T-helper 2 cell treated with Interferon-gamma antibody and Interleukin-4, amounts not matched to agents 5 μg/mL and 100 μg/mL, for 36 hours (primary cell): Measurements from ENCODE around the gene DLG5.

ENCODE experiments used
- DNase-seq: peaks from one replicate; pipeline ENCODE4 v3.0.0; 2021; ENCODE audit warnings: low spot score
- H3K27ac Mint-ChIP-seq: one replicate; pipeline ENCODE4 v1.8.0; 2021; ENCODE audit warnings: mild to moderate bottlenecking, mixed read lengths
- H3K27me3 Mint-ChIP-seq: one replicate; pipeline ENCODE4 v1.8.0; 2021; ENCODE audit warnings: low read depth, mixed read lengths
- H3K36me3 Mint-ChIP-seq: one replicate; pipeline ENCODE4 v1.8.0; 2021; ENCODE audit warnings: low read depth, mixed read lengths
- H3K4me1 Mint-ChIP-seq: one replicate; pipeline ENCODE4 v1.8.0; 2021; ENCODE audit warnings: low read depth, mixed read lengths
- H3K4me3 Mint-ChIP-seq: one replicate; pipeline ENCODE4 v1.8.0; 2022; ENCODE audit warnings: mild to moderate bottlenecking, moderate library complexity, mixed read lengths
- H3K9me3 Mint-ChIP-seq: one replicate; pipeline ENCODE4 v1.8.0; 2021; ENCODE audit warnings: mixed read lengths

Gene DLG5

DNA sequence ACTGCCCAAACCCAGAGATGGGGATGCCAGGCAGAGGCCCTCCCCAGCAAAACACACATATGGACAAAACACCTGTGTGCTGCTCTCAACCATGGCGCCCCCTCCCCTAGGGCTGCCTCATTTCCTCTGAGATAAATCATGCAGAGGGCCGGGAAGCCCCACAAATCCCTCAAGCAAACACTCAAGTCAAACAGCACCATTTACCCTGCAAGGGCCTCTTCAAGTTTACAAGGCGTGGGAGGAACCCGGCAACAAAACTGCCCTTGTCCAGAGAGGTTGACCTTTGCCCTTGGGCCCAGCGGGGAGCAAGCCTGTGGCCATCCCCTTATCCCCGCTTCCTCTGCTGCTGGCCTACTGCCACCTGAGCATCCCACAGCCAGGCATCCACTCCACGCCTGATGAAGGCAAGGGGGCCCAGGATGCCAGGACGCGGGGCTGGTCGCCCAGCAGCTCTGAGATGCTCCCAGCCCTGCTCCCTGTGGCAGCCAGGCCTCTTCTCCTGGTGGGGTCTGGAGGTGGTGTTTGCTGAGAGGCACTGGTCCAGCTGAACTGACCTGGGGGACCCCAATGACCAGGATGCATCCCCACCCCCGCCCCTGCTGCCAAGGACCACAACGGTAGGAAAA is 77.4 kb downstream of the DLG5 start:
- peaks cover 5% of the 10 kb centered on the region for H3K4me1 Mint-ChIP-seq
- H3K36me3 Mint-ChIP-seq, result no peaks in the 10 kb centered on the region
- H3K4me3 Mint-ChIP-seq, result no peak overlapping the region
- no peak overlapping the region for H3K27ac Mint-ChIP-seq
- no peak for DNase-seq
- no peaks in the 10 kb centered on the region for H3K9me3 Mint-ChIP-seq
- H3K27me3 Mint-ChIP-seq, result no peaks in the 10 kb centered on the region

DNA sequence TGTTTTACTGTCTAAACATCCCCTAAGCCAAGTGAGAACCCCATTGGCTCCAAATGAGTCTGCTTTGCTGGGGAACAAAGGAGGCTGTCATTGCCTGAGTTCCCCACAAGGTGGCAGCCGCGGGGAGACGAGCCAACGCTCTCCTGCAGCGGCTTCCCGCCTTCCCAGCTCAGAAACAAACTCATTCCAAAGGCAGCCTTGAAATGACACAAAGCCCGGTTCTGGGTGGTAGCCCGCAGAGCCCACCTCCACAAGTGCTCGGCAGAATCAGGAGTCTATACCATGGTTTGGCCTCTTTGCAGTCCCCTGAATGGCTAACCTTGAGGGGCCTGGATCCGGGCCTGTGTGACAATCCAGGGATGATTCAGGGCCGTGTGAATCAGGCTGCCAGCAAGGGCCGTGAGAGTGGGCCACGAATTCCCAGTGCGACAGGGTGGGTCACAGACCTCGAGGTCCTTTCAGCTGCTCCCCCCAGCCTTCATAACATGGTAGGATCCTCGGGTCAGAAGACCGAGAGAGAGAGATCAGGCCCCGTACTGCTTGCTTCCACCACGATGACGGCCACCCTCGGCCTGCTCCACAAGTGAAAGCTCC is 79.7 kb downstream of the DLG5 start:
- H3K4me3 Mint-ChIP-seq, result no peak overlapping the region
- no peak overlapping the region for H3K27ac Mint-ChIP-seq
- H3K4me1 Mint-ChIP-seq, result peaks cover 5% of the 10 kb centered on the region
- DNase-seq, result peak; percentile 43
- no peaks in the 10 kb centered on the region for H3K27me3 Mint-ChIP-seq
- H3K36me3 Mint-ChIP-seq, result no peaks in the 10 kb centered on the region
- H3K9me3 Mint-ChIP-seq, result no peaks in the 10 kb centered on the region

- H3K4me3 Mint-ChIP-seq, result no peak overlapping the region
These were observed 81.1 kb downstream of the DLG5 start for GRCh38 chr10:77845451-77845850.

GRCh38 chr10:77844713-77845445 is 81.7 kb downstream of the DLG5 start:
- H3K27ac Mint-ChIP-seq, result no peak overlapping the region

More at GRCh38 chr10:77845451-77845850, 81.1 kb downstream of the DLG5 start:
- Mint-ChIP-seq H3K9me3 (no peaks in the 10 kb centered on the region), H3K4me1 (peaks cover 5% of the 10 kb centered on the region), H3K27me3 (no peaks in the 10 kb centered on the region), H3K27ac (no peak overlapping the region), H3K36me3 (no peaks in the 10 kb centered on the region)
- no peak for DNase-seq

GRCh38 chr10:77844177-77844576 is 82.4 kb downstream of the DLG5 start:
- Mint-ChIP-seq H3K27ac (no peak overlapping the region), H3K9me3 (no peaks in the 10 kb centered on the region)
- DNase-seq, result no peak

More at GRCh38 chr10:77844713-77845445, 81.7 kb downstream of the DLG5 start:
- DNase-seq, result no peak
- Mint-ChIP-seq H3K4me3 (no peak overlapping the region), H3K27me3 (no peaks in the 10 kb centered on the region), H3K9me3 (no peaks in the 10 kb centered on the region), H3K4me1 (peaks cover 5% of the 10 kb centered on the region), H3K36me3 (no peaks in the 10 kb centered on the region)

DNA sequence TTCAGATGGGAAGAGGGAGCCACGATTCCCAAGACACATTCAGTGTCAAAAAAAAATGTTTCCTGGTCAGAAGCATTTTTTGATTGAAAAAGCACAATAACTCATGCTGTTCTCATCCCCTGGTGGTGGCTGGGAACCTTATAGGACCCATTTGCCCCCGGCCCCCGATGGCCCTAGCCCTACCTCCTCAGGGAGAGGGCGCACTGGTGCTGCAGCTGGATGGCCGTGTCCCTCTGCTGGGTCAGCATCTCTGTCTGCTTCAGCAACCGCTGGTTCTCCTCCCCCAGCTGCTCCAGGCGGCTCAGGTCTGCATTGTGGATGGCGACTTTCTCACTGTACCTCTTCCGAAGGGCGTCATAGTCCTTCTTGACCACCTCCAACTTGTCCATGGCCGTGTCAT is 83.3 kb downstream of the DLG5 start:
- H3K27me3 Mint-ChIP-seq, result no peaks in the 10 kb centered on the region
- H3K27ac Mint-ChIP-seq, result no peak overlapping the region
- H3K4me3 Mint-ChIP-seq, result no peak overlapping the region
- H3K36me3 Mint-ChIP-seq, result no peaks in the 10 kb centered on the region
- no peaks in the 10 kb centered on the region for H3K9me3 Mint-ChIP-seq
- no peak for DNase-seq
- peaks cover 4% of the 10 kb centered on the region for H3K4me1 Mint-ChIP-seq

More at GRCh38 chr10:77844177-77844576, 82.4 kb downstream of the DLG5 start:
- Mint-ChIP-seq H3K36me3 (no peaks in the 10 kb centered on the region), H3K4me1 (peaks cover 5% of the 10 kb centered on the region), H3K27me3 (no peaks in the 10 kb centered on the region), H3K4me3 (no peak overlapping the region)

- Mint-ChIP-seq H3K27me3 (no peaks in the 10 kb centered on the region), H3K36me3 (no peaks in the 10 kb centered on the region), H3K27ac (no peak overlapping the region), H3K4me1 (peaks cover 4% of the 10 kb centered on the region), H3K9me3 (no peaks in the 10 kb centered on the region), H3K4me3 (no peak overlapping the region)
- DNase-seq, result no peak
These were observed 83.8 kb downstream of the DLG5 start for GRCh38 chr10:77842652-77843212.

- H3K27ac Mint-ChIP-seq, result no peak overlapping the region
- no peaks in the 10 kb centered on the region for H3K9me3 Mint-ChIP-seq
- H3K27me3 Mint-ChIP-seq, result no peaks in the 10 kb centered on the region
- H3K4me1 Mint-ChIP-seq, result peaks cover 9% of the 10 kb centered on the region
- no peak for DNase-seq
- H3K36me3 Mint-ChIP-seq, result no peaks in the 10 kb centered on the region
- H3K4me3 Mint-ChIP-seq, result no peak overlapping the region
These were observed 84.7 kb downstream of the DLG5 start for GRCh38 chr10:77841711-77842375.

DNA sequence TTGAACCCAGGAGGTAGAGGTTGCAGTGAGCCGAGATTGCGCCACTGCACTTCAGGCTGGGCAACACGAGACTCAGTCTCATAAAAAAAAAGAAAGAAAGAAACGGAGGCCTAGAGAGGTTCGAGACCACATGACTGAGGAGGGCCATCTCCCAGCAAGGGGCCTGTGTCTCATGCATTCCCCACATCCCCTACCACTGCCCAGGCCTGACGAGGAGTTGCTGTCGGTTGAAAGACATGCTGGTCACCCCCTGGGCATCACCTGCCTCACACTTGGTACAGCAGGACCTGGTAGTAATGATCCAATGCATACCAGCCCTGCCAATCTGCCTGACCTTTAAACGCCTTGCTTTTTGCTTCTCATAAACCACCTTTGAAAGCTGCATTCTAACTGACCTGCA is 85.9 kb downstream of the DLG5 start:
- H3K4me3 Mint-ChIP-seq, result no peak overlapping the region
- DNase-seq, result no peak
- H3K36me3 Mint-ChIP-seq, result no peaks in the 10 kb centered on the region
- H3K9me3 Mint-ChIP-seq, result no peaks in the 10 kb centered on the region
- H3K4me1 Mint-ChIP-seq, result peaks cover 13% of the 10 kb centered on the region
- no peaks in the 10 kb centered on the region for H3K27me3 Mint-ChIP-seq
- no peak overlapping the region for H3K27ac Mint-ChIP-seq

DNA sequence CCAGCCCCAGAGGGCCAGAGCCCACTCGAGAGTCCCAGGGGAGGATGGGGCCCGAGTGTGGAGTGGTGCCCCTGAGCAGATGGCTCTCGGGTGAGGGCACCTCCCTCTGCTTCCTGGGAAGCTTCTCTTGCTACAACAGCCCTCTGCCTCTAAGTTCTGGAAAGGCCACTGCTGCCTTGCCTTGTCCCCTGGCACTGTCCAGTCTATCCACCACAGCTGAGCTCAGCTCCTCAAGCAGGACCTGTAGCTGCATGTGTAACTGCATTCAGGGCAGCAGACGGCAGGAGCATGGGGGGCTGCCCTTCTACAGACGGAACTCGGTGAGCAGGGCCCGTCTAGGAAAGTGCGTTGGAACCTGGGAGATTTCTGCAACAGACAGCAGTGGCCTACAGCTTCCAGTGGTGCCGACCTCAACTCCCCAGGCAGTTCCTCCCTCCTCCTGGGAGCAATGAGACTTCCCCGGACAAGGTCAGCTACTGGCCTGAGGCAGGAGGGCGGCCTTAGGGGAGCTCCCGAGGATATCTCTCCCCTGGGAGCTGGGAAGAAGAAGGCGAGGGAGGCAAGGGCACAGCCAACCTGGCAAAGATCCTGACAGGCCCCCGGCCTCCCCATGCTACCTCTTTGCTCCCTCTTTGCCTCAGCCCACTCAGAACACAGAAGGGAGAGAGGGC is 88.5 kb downstream of the DLG5 start:
- H3K27ac Mint-ChIP-seq, result peak overlapping the region; percentile 77
- no peaks in the 10 kb centered on the region for H3K27me3 Mint-ChIP-seq

GRCh38 chr10:77837248-77837924 is 89.2 kb downstream of the DLG5 start:
- peak; percentile 79 for DNase-seq
- no peaks in the 10 kb centered on the region for H3K27me3 Mint-ChIP-seq
- H3K9me3 Mint-ChIP-seq, result no peaks in the 10 kb centered on the region
- peak overlapping the region; percentile 15 for H3K4me3 Mint-ChIP-seq
- peaks cover 19% of the 10 kb centered on the region for H3K4me1 Mint-ChIP-seq
- no peaks in the 10 kb centered on the region for H3K36me3 Mint-ChIP-seq
- peak overlapping the region; percentile 77 for H3K27ac Mint-ChIP-seq

More for the DNA sequence above, 88.5 kb downstream of the DLG5 start:
- H3K4me1 Mint-ChIP-seq, result peaks cover 19% of the 10 kb centered on the region
- no peaks in the 10 kb centered on the region for H3K9me3 Mint-ChIP-seq
- H3K36me3 Mint-ChIP-seq, result no peaks in the 10 kb centered on the region
- DNase-seq, result no peak
- H3K4me3 Mint-ChIP-seq, result no peak overlapping the region

DNA sequence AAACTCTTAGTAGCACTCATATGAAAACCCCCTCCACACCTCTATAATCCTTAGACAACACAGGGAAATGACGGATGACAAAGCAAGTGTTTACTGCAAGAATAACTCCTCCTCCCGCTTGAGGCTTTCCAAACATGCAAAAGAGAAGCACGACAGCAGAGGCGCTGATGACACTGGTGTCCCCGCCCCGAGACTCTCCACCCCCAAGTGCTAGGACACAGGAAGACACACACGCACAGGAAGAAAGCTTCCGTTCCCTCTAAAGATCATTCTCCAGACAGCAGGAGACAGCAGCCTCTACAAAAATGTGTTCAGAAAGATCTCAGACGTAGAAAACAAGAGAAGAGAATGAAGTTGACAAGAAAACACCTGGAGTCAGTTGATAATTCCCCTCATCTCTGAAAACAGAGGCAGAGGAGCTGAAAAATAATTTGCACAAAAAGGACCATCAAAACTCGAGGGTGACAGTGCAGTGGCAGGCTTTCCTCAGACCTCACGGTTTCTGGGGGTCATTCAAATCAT is 90.2 kb downstream of the DLG5 start:
- Mint-ChIP-seq H3K36me3 (no peaks in the 10 kb centered on the region), H3K27ac (peak overlapping the region; percentile 96), H3K4me1 (peaks cover 19% of the 10 kb centered on the region), H3K27me3 (no peaks in the 10 kb centered on the region), H3K9me3 (no peaks in the 10 kb centered on the region), H3K4me3 (peak overlapping the region; percentile 72)
- peak; percentile 77 for DNase-seq

- H3K4me1 Mint-ChIP-seq, result peaks cover 19% of the 10 kb centered on the region
- no peak for DNase-seq
- H3K27me3 Mint-ChIP-seq, result no peaks in the 10 kb centered on the region
- no peaks in the 10 kb centered on the region for H3K36me3 Mint-ChIP-seq
- H3K27ac Mint-ChIP-seq, result peak overlapping the region; percentile 96
- H3K4me3 Mint-ChIP-seq, result no peak overlapping the region
- H3K9me3 Mint-ChIP-seq, result no peaks in the 10 kb centered on the region
These were observed 90.9 kb downstream of the DLG5 start for GRCh38 chr10:77835669-77836086.
